Right atrium auricular region (tissue), 2 donors: Measurements from ENCODE around the gene PLAU. TPM values are rescaled to one million over a fixed set of nuclear protein-coding genes. Genes with fewer than 3 reads are reported as not detected.

Source experiments
- DNase-seq: peaks from one replicate; pipeline ENCODE4 v3.0.0-alpha.2; 2019; ENCODE audit warnings: low spot score
- H3K27ac ChIP-seq, 2 donors: fragments of 200-600 bp; sonication (generic); 1 replicate in 1 of 2; 2 replicates in 1 of 2; pipeline ENCODE4 v1.5.1; 2016 to 2019
- H3K27me3 ChIP-seq, 2 donors: fragments of 200-600 bp; sonication (generic); one replicate each; pipeline versions ENCODE4 v1.5.1 to v1.6.0; 2017 to 2019
- H3K36me3 ChIP-seq: fragments of 200-600 bp; sonication (generic); one replicate; pipeline ENCODE4 v1.5.1; 2016
- H3K4me1 ChIP-seq, 2 donors: fragments of 200-600 bp; sonication (generic); one replicate each; pipeline versions ENCODE4 v1.5.1 to v1.6.0; 2017 to 2019
- H3K4me3 ChIP-seq, 2 donors: fragments of 200-600 bp; sonication (generic); 1 replicate in 1 of 2; 2 replicates in 1 of 2; pipeline ENCODE4 v1.5.1; 2017 to 2019; ENCODE audit warnings: mild to moderate bottlenecking in 1 of 2, moderate library complexity in 1 of 2
- H3K9me3 ChIP-seq, 2 donors: fragments of 200-600 bp; sonication (generic); one replicate each; pipeline ENCODE4 v1.5.1; 2019
- CTCF ChIP-seq, 2 donors: fragments of 200-600 bp; sonication (generic); IDR thresholded peaks; one replicate each; pipeline ENCODE4 v1.5.1; 2019; ENCODE audit warnings: antibody characterized with exemption in 2 of 2
- total RNA-seq, 2 donors: library from RNA; depleted of rRNA; stranded (reverse); fragments of >200 nt; gene quantifications; one replicate each; pipeline ENCODE4 v1.1.0, GENCODE V29; 2016

Gene PLAU
- total RNA-seq, 2 donors from 2014 or later = 3.9 to 4.6 TPM

GRCh38 chr10:73940634-73941221 is 29.8 kb downstream of the PLAU start:
- Histone ChIP-seq H3K9me3 (no peaks in the 10 kb centered on the region), H3K36me3 (no peaks in the 10 kb centered on the region), H3K27me3 (no peaks in the 10 kb centered on the region), H3K4me3 (peak overlapping the region in 1 of 2 donors; percentile 23), H3K4me1 (peaks cover 0 to 35% of the 10 kb centered on the region in 2 donors), H3K27ac (peak overlapping the region; percentile 56 to 60)
- DNase-seq = peak; percentile 90
- peak; percentile 87 to 97 for TF ChIP-seq CTCF (IDR thresholded peaks at IDR 0.05)

GRCh38 chr10:73941300-73941699 is 30.4 kb downstream of the PLAU start:
- H3K4me3 ChIP-seq = no peak overlapping the region
- peaks cover 0 to 30% of the 10 kb centered on the region in 2 donors for H3K4me1 ChIP-seq
- no peaks in the 10 kb centered on the region for H3K27me3 ChIP-seq
- H3K27ac ChIP-seq = no peak overlapping the region
- no peaks in the 10 kb centered on the region for H3K9me3 ChIP-seq
- H3K36me3 ChIP-seq = no peaks in the 10 kb centered on the region
- DNase-seq = no peak
- TF ChIP-seq CTCF (IDR thresholded peaks at IDR 0.05) = no peak

GRCh38 chr10:73944356-73945100 is 33.6 kb downstream of the PLAU start:
- no peak for DNase-seq
- TF ChIP-seq CTCF (IDR thresholded peaks at IDR 0.05) = no peak
- H3K27me3 ChIP-seq = no peaks in the 10 kb centered on the region
- no peak overlapping the region for H3K27ac ChIP-seq
- H3K36me3 ChIP-seq = no peaks in the 10 kb centered on the region
- peaks cover 0 to 12% of the 10 kb centered on the region in 2 donors for H3K4me1 ChIP-seq
- no peaks in the 10 kb centered on the region for H3K9me3 ChIP-seq
- H3K4me3 ChIP-seq = no peak overlapping the region

GRCh38 chr10:73946253-73947145 is 35.6 kb downstream of the PLAU start:
- no peak for DNase-seq
- no peak for TF ChIP-seq CTCF (IDR thresholded peaks at IDR 0.05)
- Histone ChIP-seq H3K36me3 (no peaks in the 10 kb centered on the region), H3K4me1 (no peaks in the 10 kb centered on the region), H3K9me3 (no peaks in the 10 kb centered on the region), H3K27ac (no peak overlapping the region), H3K27me3 (no peaks in the 10 kb centered on the region), H3K4me3 (no peak overlapping the region)

- TF ChIP-seq CTCF (IDR thresholded peaks at IDR 0.05) = no peak
- DNase-seq = no peak
- no peaks in the 10 kb centered on the region for H3K4me1 ChIP-seq
Measured at GRCh38 chr10:73948947-73949633, 38.2 kb downstream of the PLAU start.

More at GRCh38 chr10:73948947-73949633, 38.2 kb downstream of the PLAU start:
- Histone ChIP-seq H3K36me3 (no peaks in the 10 kb centered on the region), H3K9me3 (no peaks in the 10 kb centered on the region), H3K27ac (no peak overlapping the region), H3K4me3 (no peak overlapping the region), H3K27me3 (no peaks in the 10 kb centered on the region)
